Activated CD8-positive, alpha-beta memory T cell treated with anti-CD3 and anti-CD28 coated beads for 4 hours (primary cell): Measurements from ENCODE around the gene PDIA2.
"Not testable (repeated sequence)": the region's sequence is repeated elsewhere in the genome, so short reads cannot be mapped to it uniquely, and the experiment has no call there.

Experiments
- DNase-seq, 2 donors: peaks; one replicate each; pipeline ENCODE4 v3.0.0-alpha.2; 2020; ENCODE audit warnings: low read depth in 2 of 2

The PDIA2 gene

DNA sequence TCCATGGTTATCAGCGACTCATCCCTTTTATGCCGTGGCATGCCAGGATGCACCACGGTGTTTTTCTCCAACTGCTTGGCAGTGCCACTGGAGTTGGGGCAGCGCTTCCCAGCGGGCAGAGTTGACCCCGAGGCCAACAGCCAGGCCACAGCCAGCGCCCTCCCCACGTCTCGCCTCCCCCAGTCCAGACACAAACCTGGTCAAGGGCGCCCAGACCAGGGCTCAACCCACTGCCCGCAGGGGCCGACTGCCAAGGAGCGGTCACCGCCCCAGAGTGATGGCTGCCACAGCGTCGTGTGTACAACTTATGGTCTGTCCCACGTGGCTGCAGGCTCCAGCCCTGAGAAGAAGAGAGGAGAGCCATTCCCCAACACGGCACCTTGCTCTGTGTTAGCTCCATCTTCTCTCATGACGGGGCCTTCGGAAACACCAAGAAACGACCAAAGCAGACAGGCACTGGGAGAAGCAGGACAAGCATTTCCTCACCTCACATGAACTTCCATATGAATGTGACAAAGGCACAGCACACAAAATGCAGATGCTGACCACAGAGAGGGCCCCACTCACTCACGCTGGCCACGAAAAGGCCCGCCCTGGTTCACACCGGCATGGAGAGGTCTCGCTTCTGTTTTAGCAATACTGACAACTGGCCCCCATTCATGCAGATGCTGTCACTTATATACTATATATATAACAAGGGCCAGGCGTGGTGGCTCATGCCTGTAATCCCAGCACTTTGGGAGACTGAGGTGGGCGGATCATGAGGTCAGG, 42.6 kb downstream of the PDIA2 start:
- DNase-seq: no peak

DNA sequence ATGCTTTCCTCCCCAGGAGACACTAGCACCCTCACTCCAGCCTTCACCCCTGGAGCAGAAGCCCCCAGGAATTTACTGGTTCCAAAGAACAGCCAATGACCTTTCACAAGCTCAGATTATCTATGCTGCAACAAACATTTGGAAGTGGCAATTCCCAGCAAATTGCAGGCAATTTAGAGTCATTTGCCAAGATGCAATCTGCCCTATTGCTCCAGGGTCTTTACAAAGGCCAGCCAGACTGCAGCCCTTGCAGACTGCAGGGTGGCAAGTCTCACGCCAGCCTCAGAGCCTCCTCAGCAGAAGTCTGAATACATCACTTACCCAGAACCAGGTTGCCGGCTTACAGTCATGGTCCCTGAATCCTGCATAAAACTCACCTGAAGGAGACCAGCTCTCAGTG, 47.8 kb downstream of the PDIA2 start:
- no peak for DNase-seq

DNA sequence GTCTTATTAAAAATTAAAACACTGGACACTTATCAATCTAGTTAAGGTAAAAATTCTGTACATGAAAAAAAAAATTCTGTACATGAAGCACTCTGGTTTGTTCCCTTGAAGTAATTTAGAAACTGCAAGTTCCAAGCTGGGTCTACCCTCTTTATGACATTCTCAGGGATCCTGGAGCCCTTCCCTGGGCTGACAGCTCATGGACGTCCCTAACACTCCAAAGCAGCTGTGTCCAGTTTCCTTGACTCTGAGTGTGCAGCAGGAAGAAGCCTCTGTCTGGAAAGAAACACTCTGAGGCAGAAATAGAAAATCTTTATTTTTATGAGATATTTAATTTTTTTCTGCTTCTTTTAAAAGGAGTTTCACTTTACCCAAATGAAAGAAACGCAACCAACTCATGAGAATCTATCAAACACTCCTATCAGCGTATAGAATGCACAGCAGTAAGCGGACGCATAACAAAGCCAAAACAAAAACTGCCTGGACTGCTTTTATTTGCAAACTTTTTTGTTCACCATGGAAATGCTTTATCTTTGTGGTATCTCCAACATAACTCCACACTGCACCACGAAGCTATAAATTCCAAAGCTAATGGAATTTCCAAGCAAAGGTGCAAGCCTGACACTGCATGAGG, 48.3 kb downstream of the PDIA2 start:
- not testable (repeated sequence) for DNase-seq

GRCh38 chr16:333406-334094, 50.6 kb downstream of the PDIA2 start:
- no peak for DNase-seq

GRCh38 chr16:334164-334832, 51.3 kb downstream of the PDIA2 start:
- not testable (repeated sequence) for DNase-seq

DNA sequence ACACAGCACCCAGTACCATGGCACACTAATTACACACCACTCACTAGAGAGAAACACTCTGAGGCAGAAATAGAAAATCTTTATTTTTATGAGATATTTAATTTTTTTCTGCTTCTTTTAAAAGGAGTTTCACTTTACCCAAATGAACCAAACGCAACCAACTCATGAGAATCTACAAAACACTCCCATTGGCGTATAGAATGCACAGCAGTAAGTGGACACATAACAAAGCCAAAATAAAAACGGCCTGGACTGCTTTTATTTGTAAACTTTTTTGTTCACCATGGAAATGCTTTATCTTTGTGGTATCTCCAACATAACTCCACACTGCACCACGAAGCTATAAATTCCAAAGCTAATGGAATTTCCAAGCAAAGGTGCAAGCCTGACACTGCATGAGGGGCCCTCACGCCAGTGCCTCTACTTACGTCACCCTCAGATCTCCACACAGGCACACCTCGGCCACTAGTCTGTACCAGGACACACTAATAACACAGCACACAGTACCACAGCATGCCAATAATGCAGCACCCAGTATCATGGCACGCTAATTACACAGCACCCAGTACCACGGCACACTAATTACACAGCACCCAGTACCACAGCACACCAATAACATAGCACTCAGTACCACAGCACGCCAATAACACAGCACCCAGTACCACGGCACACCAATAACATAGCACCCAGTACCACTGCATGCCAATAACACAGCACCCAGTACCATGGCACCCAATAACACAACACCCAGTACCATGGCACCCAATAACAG, 52.1 kb downstream of the PDIA2 start:
- DNase-seq: not testable (repeated sequence)

- no peak for DNase-seq
Measured at GRCh38 chr16:336269-336668, 53.3 kb downstream of the PDIA2 start.
